Stimulated activated naive CD4-positive, alpha-beta T cell (primary cell): ENCODE results near the gene ZNF765.
"Not testable (repeated sequence)": the region's sequence is repeated elsewhere in the genome, so short reads cannot be mapped to it uniquely, and the experiment has no call there.

ENCODE experiments used
- DNase-seq, 6 experiments: peaks; one replicate each; lab custom pipeline; 2025; lab: John Stamatoyannopoulos, UW

Gene ZNF765

GRCh38 chr19:53394974-53395839 lies at the start of gene ZNF765:
Gene ZNF765 (plus strand): TSS chr19:53395149. CDS start chr19:53398016, 2,867 bp downstream.
- peak; percentile 90 to 98 (median 94) for DNase-seq

DNA sequence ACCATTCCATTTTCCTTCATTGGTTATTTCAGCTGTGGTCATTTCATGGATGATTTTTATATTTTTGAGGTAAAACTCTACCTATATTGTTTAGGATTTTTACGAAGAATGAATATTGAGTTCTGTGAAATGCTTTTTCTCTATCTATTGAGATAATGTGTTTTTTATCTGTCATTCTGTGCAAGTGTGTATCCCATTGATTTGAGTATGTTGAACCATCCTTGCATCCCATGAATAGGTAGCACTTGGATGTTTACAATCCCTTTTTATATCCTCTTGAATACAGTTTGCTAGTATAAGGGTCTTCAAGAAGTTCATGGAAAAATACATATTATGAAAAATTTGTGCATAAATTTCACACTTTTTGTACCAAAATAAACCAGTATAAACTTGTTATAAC lies 39.2 kb upstream of the ZNF765 start:
- DNase-seq = no peak

- no peak for DNase-seq
Observed at GRCh38 chr19:53357821-53358581, 36.9 kb upstream of the ZNF765 start.

DNA sequence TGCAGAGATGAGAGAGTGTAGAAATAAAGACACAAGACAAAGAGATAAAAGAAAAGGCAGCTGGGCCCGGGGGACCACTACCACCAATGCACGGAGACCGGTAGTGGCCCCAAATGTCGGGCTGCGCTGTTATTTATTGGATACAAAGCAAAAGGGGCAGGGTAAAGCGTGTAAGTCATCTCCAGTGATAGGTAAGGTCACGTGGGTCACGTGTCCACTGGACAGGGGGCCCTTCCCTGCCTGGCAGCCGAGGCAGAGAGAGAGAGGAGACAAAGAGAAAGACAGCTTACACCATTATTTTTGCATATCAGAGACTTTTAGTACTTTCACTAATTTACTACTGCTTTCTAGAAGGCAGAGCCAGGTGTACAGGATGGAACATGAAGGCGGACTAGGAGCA lies 34.9 kb upstream of the ZNF765 start:
- not testable (repeated sequence) for DNase-seq

GRCh38 chr19:53365134-53365898 lies 29.6 kb upstream of the ZNF765 start, which contains the start of gene ZNF525:
Gene ZNF525 (plus strand): TSS chr19:53365705. CDS start chr19:53372282, 6,577 bp downstream.
- peak; percentile 91 to 97 (median 96) for DNase-seq

- DNase-seq = peak in 2 of 6 experiments; percentile 44 to 50
Observed at GRCh38 chr19:53365899-53366493, 29.0 kb upstream of the ZNF765 start.

GRCh38 chr19:53372196-53372595 lies 22.8 kb upstream of the ZNF765 start:
- no peak for DNase-seq

DNA sequence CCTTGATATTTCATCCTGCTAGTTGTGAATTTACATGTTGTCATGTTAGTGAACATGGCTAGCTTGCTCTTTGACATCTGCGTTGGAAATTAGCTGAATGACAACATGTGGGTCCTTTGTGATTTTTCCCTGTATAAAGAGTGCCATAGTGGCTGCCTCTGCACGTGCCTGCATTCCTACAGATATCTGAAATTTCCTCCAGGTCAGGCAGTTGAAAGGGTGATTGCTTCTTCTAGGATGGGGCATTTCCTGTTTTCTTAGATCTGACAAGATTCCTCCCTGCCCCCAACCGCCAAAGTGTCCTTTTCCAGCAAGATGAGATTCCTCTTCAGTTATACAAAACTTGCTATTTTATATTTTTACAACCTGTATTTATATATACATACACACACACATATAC lies 20.7 kb upstream of the ZNF765 start:
- no peak for DNase-seq

DNA sequence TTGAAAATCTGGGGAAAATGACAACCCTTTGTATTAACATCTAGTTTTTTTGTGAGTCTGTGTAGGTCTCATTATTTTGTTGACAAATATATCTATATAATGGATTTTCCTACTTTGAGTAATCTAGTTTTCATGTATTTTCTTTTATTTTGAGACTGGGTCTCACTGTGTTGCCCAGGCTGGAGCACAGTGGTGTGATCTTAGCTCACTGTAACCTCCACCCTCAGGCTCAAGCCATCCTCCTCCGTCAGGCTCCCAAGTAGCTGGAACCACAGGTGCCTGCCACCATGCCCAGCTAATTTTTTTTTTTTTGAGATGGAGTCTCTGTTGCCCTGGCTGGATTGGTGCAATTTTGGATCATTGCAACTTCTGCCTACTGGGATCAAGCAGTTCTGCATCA lies 20.2 kb upstream of the ZNF765 start:
- DNase-seq = no peak

DNA sequence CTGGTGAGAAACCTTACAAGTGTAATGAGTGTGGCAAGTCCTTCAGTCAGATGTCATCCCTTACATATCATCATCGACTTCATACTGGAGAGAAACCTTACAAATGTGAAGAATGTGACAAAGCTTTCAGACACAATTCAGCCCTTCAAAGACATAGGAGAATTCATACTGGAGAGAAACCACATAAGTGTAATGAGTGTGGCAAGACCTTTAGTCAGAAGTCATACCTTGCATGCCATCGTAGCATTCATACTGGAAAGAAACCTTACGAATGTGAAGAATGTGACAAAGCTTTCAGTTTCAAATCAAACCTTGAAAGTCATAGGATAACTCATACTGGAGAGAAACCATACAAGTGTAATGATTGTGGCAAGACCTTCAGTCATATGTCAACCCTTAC lies 13.6 kb upstream of the ZNF765 start:
- no peak for DNase-seq

- DNase-seq = no peak
Observed at GRCh38 chr19:53388168-53388567, 6.8 kb upstream of the ZNF765 start.

DNA sequence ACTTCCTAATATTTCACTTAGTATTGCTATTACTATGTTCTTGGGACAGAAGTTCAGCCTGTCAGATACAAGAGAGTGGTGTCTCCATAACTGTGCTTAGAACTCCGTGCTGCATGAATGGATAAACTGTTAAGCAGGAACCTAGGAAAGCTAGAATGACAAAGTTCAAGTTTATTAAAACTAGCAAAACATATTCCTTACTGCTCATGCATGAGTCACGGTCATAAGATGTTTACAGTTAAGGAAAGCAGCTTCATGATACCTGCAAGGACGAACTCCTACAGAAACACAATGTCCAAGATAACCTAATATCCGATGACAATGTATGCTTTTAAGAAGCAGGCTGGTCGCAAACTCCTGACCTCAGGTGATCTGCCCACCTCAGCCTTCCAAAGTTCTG lies 6.0 kb upstream of the ZNF765 start:
- no peak for DNase-seq

GRCh38 chr19:53389571-53389970 lies 5.4 kb upstream of the ZNF765 start:
- no peak for DNase-seq

DNA sequence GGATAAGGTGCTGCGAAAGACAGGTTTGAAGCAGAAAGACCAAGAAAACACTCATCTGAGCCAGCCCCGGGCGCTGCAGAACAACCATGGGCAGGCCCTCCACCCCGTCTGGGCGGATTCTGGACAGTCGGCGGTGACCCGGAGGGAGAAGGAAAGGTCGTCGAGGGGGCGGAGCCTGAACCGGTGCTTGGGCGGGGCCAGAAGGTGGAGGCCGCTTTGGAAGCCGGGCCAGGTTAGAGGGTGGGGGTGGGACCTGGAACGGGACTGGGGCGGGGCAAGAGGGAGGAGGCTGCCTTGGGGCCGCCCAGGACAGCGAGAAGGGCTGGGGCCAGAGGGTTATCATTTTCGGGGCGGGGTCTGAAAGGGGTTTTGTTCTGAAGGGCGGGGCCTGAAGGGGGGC lies 5.0 kb upstream of the ZNF765 start:
- no peak for DNase-seq

DNA sequence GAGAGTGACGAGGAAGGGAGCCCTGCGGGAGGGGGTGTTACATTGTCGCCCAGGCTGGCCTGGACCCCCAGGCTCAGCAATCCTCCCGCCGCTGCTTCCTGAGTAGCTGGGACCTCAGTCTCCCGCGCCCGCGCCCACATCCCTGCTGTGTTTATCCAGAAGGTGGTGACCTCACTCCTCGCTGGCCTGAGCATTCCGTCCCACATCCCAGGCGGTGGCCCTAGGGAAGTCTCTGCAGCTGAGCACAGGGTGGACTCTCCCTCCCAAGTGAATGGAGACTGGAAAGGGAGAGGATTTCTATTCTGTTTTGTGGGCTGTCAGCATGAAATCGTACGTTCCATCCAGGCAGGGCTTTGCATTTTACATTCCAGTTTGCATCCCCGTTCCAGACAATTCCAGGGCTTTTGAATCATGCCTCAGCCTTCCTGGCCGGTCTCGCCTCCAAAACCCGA lies 401 bp upstream of the ZNF765 start:
- DNase-seq = no peak

- not testable (repeated sequence) for DNase-seq
Observed at GRCh38 chr19:53395840-53396524, 1.0 kb downstream of the ZNF765 start.

- no peak for DNase-seq
Observed at GRCh38 chr19:53396525-53396868, 1.5 kb downstream of the ZNF765 start.

GRCh38 chr19:53397918-53398317 lies 3.0 kb downstream of the ZNF765 start:
- not testable (repeated sequence) for DNase-seq

DNA sequence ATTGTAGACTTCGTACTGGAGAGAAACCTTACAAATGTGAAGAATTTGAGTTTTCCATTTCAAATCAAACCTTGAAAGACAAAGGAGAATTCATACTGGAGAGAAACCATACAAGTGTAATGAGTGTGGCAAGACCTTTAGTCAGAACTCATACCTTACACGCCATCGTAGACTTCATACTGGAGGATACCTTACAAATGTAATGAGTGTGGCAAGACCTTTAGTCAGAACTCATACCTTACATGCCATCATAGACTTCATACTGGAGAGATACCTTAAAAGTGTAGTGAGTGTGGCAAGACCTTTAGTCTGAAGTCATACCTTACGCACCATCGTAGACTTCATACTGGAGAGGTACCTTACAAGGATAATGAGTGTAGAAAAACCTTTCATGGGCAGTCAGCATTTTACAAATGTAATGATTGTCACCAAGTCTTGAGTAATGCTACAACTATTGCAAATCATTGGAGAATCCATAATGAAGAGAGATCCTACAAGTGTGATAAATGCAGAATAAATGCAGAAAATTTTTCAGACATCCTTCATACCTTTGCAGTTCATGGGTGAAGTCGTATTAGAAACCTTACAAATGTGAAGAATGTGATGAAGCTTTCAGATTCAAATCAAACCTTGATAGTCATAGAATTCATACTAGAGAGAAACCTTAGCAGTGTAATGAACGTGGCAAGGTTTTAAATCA lies 14.7 kb downstream of the ZNF765 start:
- DNase-seq = no peak

GRCh38 chr19:53420520-53421315 lies 25.8 kb downstream of the ZNF765 start:
- not testable (repeated sequence) for DNase-seq
